SK-N-SH (cell line): Measurements from ENCODE around the gene PIK3R3. TPM values are rescaled to one million over a fixed set of nuclear protein-coding genes. Genes with fewer than 3 reads are reported as not detected.

ENCODE experiments used
- CTCF ChIA-PET: fragments of 300-600, 350-600 bp; formaldehyde crosslinking; extraction: SDS; loops from one replicate; lab custom pipeline; 2021; lab: Yijun Ruan, JAX
- POLR2A ChIA-PET: fragments of 350-600 bp; sonication (Branson Sonifier 250); formaldehyde crosslinking; extraction: SDS; loops from one replicate; lab custom pipeline; 2020; ENCODE audit warnings: antibody characterized with exemption, inconsistent platforms; lab: Yijun Ruan, JAX
- DNase-seq: peaks from one replicate; pipeline ENCODE4 v3.0.0; 2012
- H2AFZ ChIP-seq: fragments of 200-600 bp; sonication (generic); 2 replicates; pipeline ENCODE4 v1.8.1; 2016; ENCODE audit warnings: antibody characterized with exemption, mild to moderate bottlenecking, low read depth
- H3F3A ChIP-seq: fragments of 200-600 bp; sonication (generic); replicated peaks from 2 replicates; pipeline ENCODE3; 2016; ENCODE audit warnings: antibody characterized with exemption, mild to moderate bottlenecking; ENCODE audit not compliant: insufficient read depth
- H3K27ac ChIP-seq, 2 experiments: fragments of 200-500 bp in 1 of 2; fragments of 200-600 bp in 1 of 2; sonication (Bioruptor generic) in 1 of 2; sonication (generic), shearing (Covaris generic) in 1 of 2; 2 replicates each; pipeline versions ENCODE4 v1.5.1 to v1.6.1; 2014 to 2016; ENCODE audit warnings: low read depth in 2 of 2, inconsistent platforms in 1 of 2, low read length in 1 of 2, mild to moderate bottlenecking in 1 of 2, mixed read lengths in 1 of 2
- H3K27me3 ChIP-seq: fragments of 200-600 bp; sonication (generic), shearing (Covaris generic); 2 replicates; pipeline ENCODE4 v1.6.1; 2016; ENCODE audit warnings: mixed run types; ENCODE audit not compliant: insufficient read depth
- H3K36me3 ChIP-seq, 2 experiments: fragments of 200-500 bp in 1 of 2; fragments of 200-600 bp in 1 of 2; sonication (Bioruptor generic) in 1 of 2; sonication (generic) in 1 of 2; replicated peaks in 1 of 2; 2 replicates each; pipeline versions ENCODE3 to v1.5.1; 2014 to 2016; ENCODE audit warnings: low read length in 1 of 2, mild to moderate bottlenecking in 1 of 2; ENCODE audit not compliant: insufficient read depth in 2 of 2, control insufficient read depth in 1 of 2
- H3K4me1 ChIP-seq, 2 experiments: fragments of 200-500 bp in 1 of 2; fragments of 200-600 bp in 1 of 2; sonication (Bioruptor generic) in 1 of 2; sonication (generic), shearing (Covaris generic) in 1 of 2; 2 replicates each; pipeline versions ENCODE4 v1.5.1 to v1.6.1; 2014 to 2016; ENCODE audit warnings: low read depth in 1 of 2, low read length in 1 of 2, mixed run types in 1 of 2; ENCODE audit not compliant: insufficient read depth in 2 of 2, control insufficient read depth in 1 of 2
- H3K4me2 ChIP-seq: fragments of 200-600 bp; sonication (generic), shearing (Covaris generic); 2 replicates; pipeline ENCODE4 v1.6.1; 2017; ENCODE audit warnings: mixed run types
- H3K4me3 ChIP-seq, 2 experiments: fragments of 200-500 bp in 1 of 2; fragments of 200-600 bp in 1 of 2; sonication (Bioruptor generic) in 1 of 2; sonication (generic), shearing (Covaris generic) in 1 of 2; 2 replicates each; pipeline versions ENCODE4 v1.5.1 to v1.8.1; 2014 to 2016; ENCODE audit warnings: low read depth in 2 of 2, inconsistent platforms in 1 of 2, low read length in 1 of 2, mild to moderate bottlenecking in 1 of 2, mixed read lengths in 1 of 2, moderate library complexity in 1 of 2
- H3K79me2 ChIP-seq: fragments of 200-600 bp; sonication (generic); 2 replicates; pipeline ENCODE4 v1.8.1; 2017; ENCODE audit warnings: mild to moderate bottlenecking; ENCODE audit not compliant: insufficient read depth
- H3K9ac ChIP-seq: fragments of 200-600 bp; sonication (generic); 2 replicates; pipeline ENCODE4 v1.6.1; 2017; ENCODE audit warnings: mixed run types
- H3K9me2 ChIP-seq: fragments of 200-600 bp; sonication (generic); 2 replicates; pipeline ENCODE4 v1.6.1; 2017; ENCODE audit warnings: mixed run types
- H3K9me3 ChIP-seq: fragments of 200-600 bp; sonication (generic); 2 replicates; pipeline ENCODE4 v1.6.1; 2017; ENCODE audit warnings: mixed run types, mild to moderate bottlenecking, moderate library complexity
- H4K20me1 ChIP-seq: fragments of 200-600 bp; sonication (generic); 2 replicates; pipeline ENCODE4 v1.6.1; 2017; ENCODE audit warnings: mild to moderate bottlenecking, mixed run types; ENCODE audit not compliant: insufficient read depth
- CHD2 ChIP-seq: fragments of 150-350 bp; IDR thresholded peaks from 2 replicates; pipeline ENCODE4 v1.6.1; 2018; ENCODE audit warnings: low read length; ENCODE audit not compliant: partially characterized antibody
- ELF1 ChIP-seq: IDR thresholded peaks from 2 replicates; pipeline ENCODE4 v1.4.0; 2012
- EZH2phosphoT487 ChIP-seq: fragments of 200-600 bp; sonication (generic); IDR thresholded peaks from 2 replicates; pipeline ENCODE4 v1.6.1; 2017; ENCODE audit warnings: low read depth, mixed run types, mild to moderate bottlenecking, antibody characterized with exemption, moderate library complexity, borderline replicate concordance
- FOXJ3 ChIP-seq: sonication (generic); formaldehyde crosslinking; IDR thresholded peaks from 2 replicates; pipeline ENCODE4 v1.5.1; 2020; ENCODE audit warnings: mild to moderate bottlenecking, missing genetic modification reagents
- FOXM1 ChIP-seq: IDR thresholded peaks from 2 replicates; pipeline ENCODE4 v1.4.0; 2012; ENCODE audit warnings: low read depth, mild to moderate bottlenecking
- GATA2 ChIP-seq: sonication (generic); formaldehyde crosslinking; IDR thresholded peaks from 2 replicates; pipeline ENCODE4 v1.5.0; 2020; ENCODE audit warnings: mild to moderate bottlenecking, missing genetic modification reagents
- JUND ChIP-seq: IDR thresholded peaks from 2 replicates; pipeline ENCODE4 v1.4.0; 2012
- MEF2A ChIP-seq: IDR thresholded peaks from 2 replicates; pipeline ENCODE4 v1.4.0; 2012; ENCODE audit warnings: low read depth, borderline replicate concordance
- NFIC ChIP-seq: IDR thresholded peaks from 2 replicates; pipeline ENCODE4 v1.4.0; 2012; ENCODE audit warnings: borderline replicate concordance
- NRF1 ChIP-seq: IDR thresholded peaks from 2 replicates; pipeline ENCODE4 v1.6.1; 2012; ENCODE audit warnings: low read depth, mild to moderate bottlenecking, low read length
- TCF12 ChIP-seq: IDR thresholded peaks from 2 replicates; pipeline ENCODE4 v1.4.0; 2012
- TEAD4 ChIP-seq: IDR thresholded peaks from 2 replicates; pipeline ENCODE4 v1.4.0; 2012; ENCODE audit warnings: mild to moderate bottlenecking, borderline replicate concordance; ENCODE audit not compliant: insufficient read depth
- WGBS: methylation state at CpG from one replicate; pipeline ENCODE4 v1.1.6; 2017; ENCODE audit warnings: low lambda C conversion rate; 5-methylcytosine and 5-hydroxymethylcytosine counted together
- polyA plus RNA-seq, 3 experiments: library from polyadenylated mRNA; depleted of rRNA; stranded (reverse); fragments of >200 nt; gene quantifications; 2 replicates each; pipeline ENCODE4 v1.2.3, GENCODE V29; 2012
- TF ChIP-seq, protein P1 (sequence below): IDR thresholded peaks from 2 replicates; pipeline ENCODE4 v1.6.1; 2012; ENCODE audit warnings: mild to moderate bottlenecking, low read depth, low read length, moderate library complexity
- TF ChIP-seq, protein P2 (sequence below): fragments of 200-600 bp; sonication (generic); IDR thresholded peaks from 2 replicates; pipeline ENCODE4 v1.6.1; 2017; ENCODE audit warnings: antibody characterized with exemption, mild to moderate bottlenecking, moderate library complexity

Gene PIK3R3
- polyA plus RNA-seq, 1 of the 3 experiments (the other 2 are of a cell fraction) = 4.0 TPM

DNA sequence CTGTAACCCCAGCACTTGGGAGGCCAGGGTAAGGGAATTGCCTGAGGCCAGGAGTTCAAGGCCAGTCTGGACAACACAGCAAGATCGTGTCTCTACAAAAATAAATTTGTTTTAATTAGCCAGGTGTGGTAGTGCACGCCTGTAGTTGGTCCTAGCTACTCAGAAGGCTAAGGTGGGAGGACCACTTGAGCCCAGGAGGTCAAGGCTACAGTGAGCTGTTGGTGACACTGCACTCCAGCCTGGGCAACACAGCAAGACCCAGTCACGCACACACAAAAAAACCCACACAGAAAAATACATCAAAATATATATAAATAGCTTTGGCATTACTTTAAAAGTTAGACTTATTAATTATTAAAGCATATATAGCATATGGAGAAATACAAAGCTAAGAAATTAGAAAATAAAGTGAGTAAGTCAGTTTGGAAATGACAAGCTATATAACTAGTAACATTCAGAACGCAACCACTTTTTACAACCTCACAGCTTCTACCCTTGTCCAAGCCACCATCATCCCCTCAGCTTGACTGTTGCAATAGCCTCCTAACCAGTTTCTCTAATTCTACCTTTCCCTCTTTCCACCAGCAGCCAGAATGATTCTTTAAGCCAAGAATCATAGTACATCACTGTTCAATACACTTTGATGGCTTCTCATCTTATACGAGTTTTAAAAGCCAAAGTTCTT, 14.5 kb downstream of the PIK3R3 start (continued):
- TF ChIP-seq, protein P1, sequence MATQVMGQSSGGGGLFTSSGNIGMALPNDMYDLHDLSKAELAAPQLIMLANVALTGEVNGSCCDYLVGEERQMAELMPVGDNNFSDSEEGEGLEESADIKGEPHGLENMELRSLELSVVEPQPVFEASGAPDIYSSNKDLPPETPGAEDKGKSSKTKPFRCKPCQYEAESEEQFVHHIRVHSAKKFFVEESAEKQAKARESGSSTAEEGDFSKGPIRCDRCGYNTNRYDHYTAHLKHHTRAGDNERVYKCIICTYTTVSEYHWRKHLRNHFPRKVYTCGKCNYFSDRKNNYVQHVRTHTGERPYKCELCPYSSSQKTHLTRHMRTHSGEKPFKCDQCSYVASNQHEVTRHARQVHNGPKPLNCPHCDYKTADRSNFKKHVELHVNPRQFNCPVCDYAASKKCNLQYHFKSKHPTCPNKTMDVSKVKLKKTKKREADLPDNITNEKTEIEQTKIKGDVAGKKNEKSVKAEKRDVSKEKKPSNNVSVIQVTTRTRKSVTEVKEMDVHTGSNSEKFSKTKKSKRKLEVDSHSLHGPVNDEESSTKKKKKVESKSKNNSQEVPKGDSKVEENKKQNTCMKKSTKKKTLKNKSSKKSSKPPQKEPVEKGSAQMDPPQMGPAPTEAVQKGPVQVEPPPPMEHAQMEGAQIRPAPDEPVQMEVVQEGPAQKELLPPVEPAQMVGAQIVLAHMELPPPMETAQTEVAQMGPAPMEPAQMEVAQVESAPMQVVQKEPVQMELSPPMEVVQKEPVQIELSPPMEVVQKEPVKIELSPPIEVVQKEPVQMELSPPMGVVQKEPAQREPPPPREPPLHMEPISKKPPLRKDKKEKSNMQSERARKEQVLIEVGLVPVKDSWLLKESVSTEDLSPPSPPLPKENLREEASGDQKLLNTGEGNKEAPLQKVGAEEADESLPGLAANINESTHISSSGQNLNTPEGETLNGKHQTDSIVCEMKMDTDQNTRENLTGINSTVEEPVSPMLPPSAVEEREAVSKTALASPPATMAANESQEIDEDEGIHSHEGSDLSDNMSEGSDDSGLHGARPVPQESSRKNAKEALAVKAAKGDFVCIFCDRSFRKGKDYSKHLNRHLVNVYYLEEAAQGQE = no peak
- no peak for TF ChIP-seq FOXJ3 (CRISPR knock-in tag)
- TF ChIP-seq MEF2A = no peak
- TF ChIP-seq ELF1 = no peak
- no peak for TF ChIP-seq FOXM1
- TF ChIP-seq NFIC = no peak
- no peak for TF ChIP-seq JUND
- TF ChIP-seq CHD2 = no peak
- no peak for TF ChIP-seq TCF12
- TF ChIP-seq, protein P2, sequence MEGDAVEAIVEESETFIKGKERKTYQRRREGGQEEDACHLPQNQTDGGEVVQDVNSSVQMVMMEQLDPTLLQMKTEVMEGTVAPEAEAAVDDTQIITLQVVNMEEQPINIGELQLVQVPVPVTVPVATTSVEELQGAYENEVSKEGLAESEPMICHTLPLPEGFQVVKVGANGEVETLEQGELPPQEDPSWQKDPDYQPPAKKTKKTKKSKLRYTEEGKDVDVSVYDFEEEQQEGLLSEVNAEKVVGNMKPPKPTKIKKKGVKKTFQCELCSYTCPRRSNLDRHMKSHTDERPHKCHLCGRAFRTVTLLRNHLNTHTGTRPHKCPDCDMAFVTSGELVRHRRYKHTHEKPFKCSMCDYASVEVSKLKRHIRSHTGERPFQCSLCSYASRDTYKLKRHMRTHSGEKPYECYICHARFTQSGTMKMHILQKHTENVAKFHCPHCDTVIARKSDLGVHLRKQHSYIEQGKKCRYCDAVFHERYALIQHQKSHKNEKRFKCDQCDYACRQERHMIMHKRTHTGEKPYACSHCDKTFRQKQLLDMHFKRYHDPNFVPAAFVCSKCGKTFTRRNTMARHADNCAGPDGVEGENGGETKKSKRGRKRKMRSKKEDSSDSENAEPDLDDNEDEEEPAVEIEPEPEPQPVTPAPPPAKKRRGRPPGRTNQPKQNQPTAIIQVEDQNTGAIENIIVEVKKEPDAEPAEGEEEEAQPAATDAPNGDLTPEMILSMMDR = no peak
- no peak for TF ChIP-seq GATA2 (CRISPR knock-in tag)

GRCh38 chr1:46114925-46115603, 17.4 kb downstream of the PIK3R3 start:
- CTCF ChIA-PET = interaction anchor here (1.1 kb wide), 1 partner anchor 10 kb away, joined by 3 read pairs; no protein-coding TSS in a partner anchor
- POLR2A ChIA-PET = interaction anchor here (0.6 kb wide), 1 partner anchor 9 kb away, joined by 3 read pairs; no protein-coding TSS in a partner anchor

More at GRCh38 chr1:46114925-46115603, 17.4 kb downstream of the PIK3R3 start:
- no peaks in the 10 kb centered on the region for H3K9me2 ChIP-seq
- H2AFZ ChIP-seq = peak overlapping the region; percentile 40; the same call in 1 of the 2 replicates
- H3K4me3 ChIP-seq = no peak overlapping the region
- TF ChIP-seq TEAD4 (no peak), ELF1 (no peak), NFIC (no peak), EZH2phosphoT487 (no peak), NRF1 (no peak)
- no peaks in the 10 kb centered on the region for H4K20me1 ChIP-seq
- 90% methylated on average over 2 of the region's 2 CpGs for WGBS
- H3K4me1 ChIP-seq = peaks cover 0 to 6% of the 10 kb centered on the region in 2 experiments; a peak in 1 of 4 replicates
- no peaks in the 10 kb centered on the region for H3K9me3 ChIP-seq
- no peak overlapping the region for H3K9ac ChIP-seq
- H3F3A ChIP-seq = no peaks in the 10 kb centered on the region
- peaks cover 0 to 3% of the 10 kb centered on the region in 2 experiments for H3K36me3 ChIP-seq
- DNase-seq = no peak
- no peak overlapping the region for H3K4me2 ChIP-seq
- H3K27ac ChIP-seq = no peak overlapping the region
- peaks cover 46% of the 10 kb centered on the region for H3K79me2 ChIP-seq
- H3K27me3 ChIP-seq = no peaks in the 10 kb centered on the region
